GM06990 (cell line): ENCODE data around the gene FAM167B.
A peak's percentile ranks its signal among the peaks of the same experiment; 100 is the strongest.
"Not testable (repeated sequence)": the region's sequence is repeated elsewhere in the genome, so short reads cannot be mapped to it uniquely, and the experiment has no call there.

Experiments used
- DNase-seq: peaks from one replicate; pipeline ENCODE4 v3.0.0-alpha.2; 2011; ENCODE audit not compliant: insufficient read length; ENCODE audit errors: extremely low read depth
- H3K27me3 ChIP-seq: replicated peaks from 2 replicates; pipeline ENCODE4 v1.6.0; 2011; ENCODE audit warnings: low read length; ENCODE audit not compliant: control insufficient read depth, insufficient read depth
- H3K36me3 ChIP-seq: 2 replicates; pipeline ENCODE4 v1.5.1; 2011; ENCODE audit warnings: low read length; ENCODE audit not compliant: control insufficient read depth, insufficient read depth
- H3K4me3 ChIP-seq: replicated peaks from 2 replicates; pipeline ENCODE4 v1.5.1; 2011; ENCODE audit warnings: low read depth, mild to moderate bottlenecking, control low read depth, low read length
- TF ChIP-seq, protein P1 (sequence below): IDR thresholded peaks from 2 replicates; pipeline ENCODE4 v1.5.1; 2011; ENCODE audit warnings: low read length, control low read depth, mild to moderate bottlenecking, inconsistent platforms; ENCODE audit not compliant: insufficient read depth, poor library complexity, severe bottlenecking

FAM167B gene

DNA sequence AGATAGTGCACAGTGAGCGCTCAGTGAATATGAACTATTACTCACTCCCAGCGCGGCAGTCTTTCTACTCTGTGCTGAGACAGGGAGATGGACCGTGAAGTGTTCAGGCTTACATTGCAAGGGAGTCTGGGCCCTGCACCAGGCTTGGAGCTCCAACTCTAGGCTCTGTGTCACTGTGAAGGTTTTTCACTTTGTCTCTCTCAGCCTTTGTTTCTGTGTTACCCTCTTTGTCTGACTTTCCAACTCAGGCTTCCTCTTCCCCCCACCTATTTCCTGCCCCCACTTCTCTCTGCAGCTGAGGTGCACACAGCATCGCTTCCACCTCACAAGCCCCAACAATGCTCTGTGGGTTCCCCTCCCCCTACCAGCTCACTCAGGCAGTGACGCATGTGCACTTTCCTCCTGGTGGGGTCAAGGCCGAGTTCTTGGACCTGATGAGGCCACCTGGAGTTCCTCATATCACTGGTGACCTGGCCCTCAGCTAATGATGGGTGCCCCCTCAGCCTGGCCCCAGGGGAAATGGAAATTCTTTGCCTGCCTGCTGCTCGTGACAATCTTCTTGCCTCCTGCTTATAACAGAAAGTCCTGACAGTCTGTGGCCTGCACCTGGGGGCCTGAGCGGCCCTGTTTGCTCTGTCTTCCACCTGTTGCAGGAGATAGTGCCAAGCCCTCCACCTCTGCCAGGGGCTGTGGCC lies 3.0 kb downstream of the FAM167B start:
- TF ChIP-seq, protein P1, sequence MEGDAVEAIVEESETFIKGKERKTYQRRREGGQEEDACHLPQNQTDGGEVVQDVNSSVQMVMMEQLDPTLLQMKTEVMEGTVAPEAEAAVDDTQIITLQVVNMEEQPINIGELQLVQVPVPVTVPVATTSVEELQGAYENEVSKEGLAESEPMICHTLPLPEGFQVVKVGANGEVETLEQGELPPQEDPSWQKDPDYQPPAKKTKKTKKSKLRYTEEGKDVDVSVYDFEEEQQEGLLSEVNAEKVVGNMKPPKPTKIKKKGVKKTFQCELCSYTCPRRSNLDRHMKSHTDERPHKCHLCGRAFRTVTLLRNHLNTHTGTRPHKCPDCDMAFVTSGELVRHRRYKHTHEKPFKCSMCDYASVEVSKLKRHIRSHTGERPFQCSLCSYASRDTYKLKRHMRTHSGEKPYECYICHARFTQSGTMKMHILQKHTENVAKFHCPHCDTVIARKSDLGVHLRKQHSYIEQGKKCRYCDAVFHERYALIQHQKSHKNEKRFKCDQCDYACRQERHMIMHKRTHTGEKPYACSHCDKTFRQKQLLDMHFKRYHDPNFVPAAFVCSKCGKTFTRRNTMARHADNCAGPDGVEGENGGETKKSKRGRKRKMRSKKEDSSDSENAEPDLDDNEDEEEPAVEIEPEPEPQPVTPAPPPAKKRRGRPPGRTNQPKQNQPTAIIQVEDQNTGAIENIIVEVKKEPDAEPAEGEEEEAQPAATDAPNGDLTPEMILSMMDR = no peak
- DNase-seq = peak; percentile 88
- H3K36me3 ChIP-seq = no peaks in the 10 kb centered on the region
- H3K27me3 ChIP-seq = no peaks in the 10 kb centered on the region
- H3K4me3 ChIP-seq = no peak overlapping the region; the same call in 1 of the 2 replicates

DNA sequence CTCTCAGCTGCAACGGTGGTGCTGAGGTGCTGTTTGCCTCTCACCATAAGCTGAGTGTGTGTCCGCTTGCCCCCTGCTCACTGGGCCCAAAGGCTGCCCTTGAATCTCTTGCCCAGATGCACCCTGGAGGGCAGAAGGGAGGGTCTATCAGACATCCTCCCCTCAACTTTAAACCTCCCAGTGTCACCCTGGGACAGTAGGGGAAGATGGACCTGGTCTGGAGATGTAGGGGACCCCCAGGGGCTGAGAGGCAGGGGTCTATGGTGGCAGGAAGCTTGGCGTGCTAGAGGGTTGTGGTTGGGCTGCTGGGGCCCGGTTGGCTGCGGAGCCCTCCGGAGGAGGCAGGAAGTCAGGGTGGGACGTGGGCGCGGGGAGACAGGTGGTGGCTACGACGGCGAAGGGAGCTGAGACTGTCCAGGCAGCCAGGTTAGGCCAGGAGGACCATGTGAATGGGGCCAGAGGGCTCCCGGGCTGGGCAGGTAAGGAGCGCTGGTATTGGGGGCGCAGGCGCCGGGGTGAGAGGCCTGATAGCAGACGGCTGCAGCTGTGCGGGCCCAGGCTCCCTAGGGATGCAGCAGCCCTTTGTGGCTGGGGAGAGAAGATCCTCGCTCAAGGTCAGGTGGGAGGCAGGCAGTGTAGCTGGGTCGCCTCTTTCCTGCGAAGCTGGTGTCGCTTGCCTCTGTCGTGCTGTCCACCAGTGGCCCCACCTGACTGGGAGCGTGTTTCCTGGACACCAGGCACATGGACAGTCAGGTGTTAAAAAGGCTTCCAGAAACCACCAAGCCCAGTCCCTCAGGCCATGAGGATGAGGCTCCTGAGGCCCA lies 4.1 kb downstream of the FAM167B start, which contains the start of gene LCK:
LCK (plus strand) TSS at position 373 of the 824 bp plus-strand sequence. CDS start 23,065 bp downstream, outside the sequence.
- peak within 1 kb of the TSS; percentile 60 for H3K4me3 ChIP-seq
- DNase-seq = peak; percentile 86
- no peaks in the 10 kb centered on the region for H3K36me3 ChIP-seq
- TF ChIP-seq, protein P1 = no peak
- no peaks in the 10 kb centered on the region for H3K27me3 ChIP-seq

DNA sequence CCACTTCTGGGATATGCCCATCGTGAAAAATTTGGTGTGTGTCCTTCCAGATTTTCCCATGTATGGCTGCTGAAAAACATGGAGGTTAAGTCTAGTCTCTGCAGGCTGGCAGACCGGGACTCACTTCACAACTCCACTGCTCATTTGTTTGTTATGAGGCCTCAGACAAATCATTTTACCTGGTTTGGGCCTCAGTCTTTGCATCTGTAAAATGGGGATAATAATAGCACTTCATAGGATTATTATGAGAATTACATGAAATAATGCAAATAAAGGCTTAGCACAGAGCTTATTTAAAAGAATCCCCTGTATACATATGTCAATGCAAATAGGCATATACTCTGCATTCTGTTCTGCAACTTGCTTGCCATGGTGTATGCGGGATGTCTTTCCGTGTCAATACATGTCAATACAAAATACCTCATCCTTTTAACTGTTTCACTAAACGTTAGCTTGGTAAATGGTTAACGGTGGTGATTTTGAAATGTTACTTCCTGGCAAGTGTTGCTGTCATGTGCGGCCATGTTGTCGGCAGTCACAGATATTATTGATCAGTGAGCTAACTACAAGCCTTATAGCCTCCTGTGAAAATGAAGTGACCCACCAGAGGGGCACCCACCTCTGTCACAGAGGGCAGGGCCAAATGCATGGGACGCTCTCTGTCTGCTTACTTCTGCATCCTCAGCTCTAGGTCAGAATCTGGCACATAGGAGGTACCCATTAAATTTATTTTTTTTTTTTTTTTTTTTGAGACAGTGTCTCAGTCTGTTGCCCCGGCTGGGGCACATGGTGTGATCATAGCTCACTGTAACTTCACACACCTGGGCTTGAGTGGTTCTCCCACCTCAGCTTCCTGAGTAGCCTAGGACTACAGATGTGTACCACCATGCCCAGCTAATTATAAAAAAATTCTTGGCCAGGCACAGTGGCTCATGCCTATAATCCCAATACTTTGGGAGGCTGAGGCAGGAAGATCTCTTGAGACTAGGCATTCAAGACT lies 8.3 kb downstream of the FAM167B start:
- 0 out of 2 replicates have a peak overlapping the region, but pooled peaks have one; percentile 0 for H3K4me3 ChIP-seq
- H3K27me3 ChIP-seq = no peaks in the 10 kb centered on the region
- no peaks in the 10 kb centered on the region for H3K36me3 ChIP-seq
- TF ChIP-seq, protein P1 = no peak
- DNase-seq = peak; percentile 42

DNA sequence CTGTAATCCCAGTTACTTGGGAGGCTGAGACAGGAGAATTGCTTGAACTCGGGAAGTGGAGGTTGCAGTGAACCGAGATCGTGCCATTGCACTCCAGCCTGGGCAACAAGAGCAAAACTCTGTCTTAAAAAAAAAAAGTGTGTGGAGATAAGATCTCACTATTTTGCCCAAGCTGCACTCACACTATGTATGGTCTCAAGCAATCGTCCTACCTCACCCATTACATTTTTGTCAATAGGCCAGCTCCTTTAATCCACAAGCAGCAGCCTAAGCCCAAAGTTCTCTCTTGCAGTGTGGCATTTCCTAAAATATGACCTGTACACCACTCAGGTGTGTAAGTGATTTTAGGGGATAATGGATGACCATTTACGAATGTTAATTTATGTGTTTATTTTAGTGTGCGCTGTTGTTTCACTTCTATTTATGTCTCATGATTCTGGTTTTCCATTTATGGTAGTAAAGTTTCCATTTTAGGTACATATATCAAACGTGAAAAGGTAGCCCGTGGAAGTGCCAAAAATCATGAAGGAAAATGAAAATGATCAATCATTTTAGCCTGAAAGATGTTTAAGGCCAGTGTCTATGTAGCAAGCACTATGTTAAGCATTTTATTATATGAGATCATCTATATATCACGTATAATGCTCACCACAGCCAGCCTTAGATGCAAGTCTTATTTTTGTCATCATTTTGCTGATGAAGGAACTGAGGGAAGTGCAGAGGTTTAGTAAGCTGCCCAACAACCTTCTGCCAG lies 9.6 kb downstream of the FAM167B start:
- TF ChIP-seq, protein P1 = no peak
- no peak for DNase-seq
- Histone ChIP-seq H3K4me3 (peak overlapping the region; percentile 37), H3K36me3 (no peaks in the 10 kb centered on the region), H3K27me3 (no peaks in the 10 kb centered on the region)

DNA sequence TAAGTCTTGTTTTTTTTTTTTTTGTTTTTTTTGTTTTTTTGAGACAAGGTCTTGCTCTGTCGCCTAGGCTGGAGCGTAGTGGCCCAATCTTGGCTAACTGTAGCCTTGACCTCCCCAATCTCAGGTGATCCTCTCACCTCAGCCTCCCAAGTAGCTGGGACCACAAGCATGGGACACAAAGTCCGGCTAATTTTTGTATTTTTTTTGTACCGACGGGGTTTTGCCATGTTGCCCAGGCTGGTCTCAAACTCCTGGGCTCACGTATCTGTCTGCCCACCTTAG lies 10.1 kb downstream of the FAM167B start:
- TF ChIP-seq, protein P1 = no peak
- Histone ChIP-seq H3K4me3 (no peak overlapping the region), H3K36me3 (no peaks in the 10 kb centered on the region), H3K27me3 (no peaks in the 10 kb centered on the region)
- no peak for DNase-seq

DNA sequence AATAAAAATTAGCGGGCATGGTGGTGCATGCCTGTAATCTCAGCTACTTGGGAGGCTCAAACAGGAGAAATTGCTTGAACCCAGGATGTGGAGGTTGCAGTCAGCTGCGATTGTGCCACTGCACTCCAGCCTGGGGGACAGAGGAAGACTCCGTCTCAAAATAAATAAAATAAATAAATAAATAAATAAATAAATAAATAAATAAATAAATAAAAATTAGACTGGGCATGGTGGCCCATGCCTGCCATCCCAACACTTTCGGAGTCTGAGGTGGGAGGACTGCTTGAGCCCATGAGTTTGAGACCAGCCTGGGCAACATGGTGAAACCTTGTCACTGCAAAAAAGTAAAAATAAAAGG lies 16.2 kb downstream of the FAM167B start:
- DNase-seq, H3K4me3 ChIP-seq, H3K36me3 ChIP-seq, H3K27me3 ChIP-seq: not testable (repeated sequence)
